Measurements from ENCODE around the gene ZNF787.
A peak's percentile ranks its signal among the peaks of the same experiment; 100 is the strongest.
"Not testable (repeated sequence)": the region's sequence is repeated elsewhere in the genome, so short reads cannot be mapped to it uniquely, and the experiment has no call there.

The ZNF787 gene

DNA sequence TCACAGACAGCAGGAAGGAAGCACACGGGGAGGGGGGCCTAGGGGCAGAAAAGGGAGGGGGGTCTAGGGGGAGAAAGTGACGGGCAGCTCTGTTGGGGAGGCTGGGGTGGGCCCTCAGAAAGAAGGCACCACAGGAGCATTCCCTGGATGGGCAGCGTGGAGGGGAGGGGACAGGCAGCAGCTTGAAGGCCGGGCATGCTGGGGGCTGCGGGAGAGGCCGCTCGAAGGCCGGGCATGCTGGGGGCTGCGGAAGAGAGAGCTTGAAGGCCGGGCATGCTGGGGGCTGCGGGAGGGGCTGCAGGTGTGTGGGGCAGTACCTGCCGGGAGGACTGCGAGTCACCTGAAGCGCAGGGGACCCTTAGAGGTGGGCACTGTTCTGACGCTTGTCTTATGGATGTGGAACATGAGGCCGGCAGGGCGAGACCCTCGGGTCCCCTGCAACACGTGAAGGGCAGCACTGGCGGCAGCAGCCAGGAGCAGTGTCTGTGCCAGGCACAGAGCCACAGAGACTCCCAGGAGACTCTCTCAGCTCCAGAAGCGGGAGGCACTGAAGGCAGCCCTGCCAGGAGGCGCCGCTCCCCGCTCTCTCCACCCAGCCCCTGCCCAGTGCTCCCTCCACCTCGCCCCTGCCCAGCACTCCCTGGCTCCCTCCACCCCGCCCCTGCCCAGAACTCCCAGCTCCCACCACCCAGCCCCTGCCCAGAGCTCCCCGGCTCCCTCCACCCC lies 13.3 kb downstream of the ZNF787 start:
- no peak for TF ChIP-seq CTCF (IDR thresholded peaks at IDR 0.05; ENCODE audit: borderline replicate concordance, control extremely low read depth, extremely low read depth, insufficient read depth, missing control alignments)
- no peak for DNase-seq (ENCODE audit: low spot score)
- in situ Hi-C loops (cut with MboI; ENCODE audit: low sequenced_read_pairs, unreplicated experiment): no loop called here

GRCh38 chr19:56106993-56107392 lies 14.1 kb downstream of the ZNF787 start:
- in situ Hi-C loops (cut with MboI; ENCODE audit: low sequenced_read_pairs, unreplicated experiment): no loop called here
- TF ChIP-seq CTCF (IDR thresholded peaks at IDR 0.05; ENCODE audit: borderline replicate concordance, control extremely low read depth, extremely low read depth, insufficient read depth, missing control alignments): no peak
- DNase-seq (ENCODE audit: low spot score): no peak

- in situ Hi-C loops (cut with MboI; ENCODE audit: low sequenced_read_pairs, unreplicated experiment): no loop called here
- DNase-seq (ENCODE audit: low spot score): no peak
- TF ChIP-seq CTCF (IDR thresholded peaks at IDR 0.05; ENCODE audit: borderline replicate concordance, control extremely low read depth, extremely low read depth, insufficient read depth, missing control alignments): no peak
Observed at GRCh38 chr19:56106397-56106849, 14.7 kb downstream of the ZNF787 start.

GRCh38 chr19:56105831-56106396 lies 15.2 kb downstream of the ZNF787 start:
- DNase-seq (ENCODE audit: low spot score); in situ Hi-C loops (cut with MboI; ENCODE audit: low sequenced_read_pairs, unreplicated experiment): not testable (repeated sequence)

GRCh38 chr19:56105090-56105701 lies 15.9 kb downstream of the ZNF787 start:
- peak; percentile 68 for DNase-seq (ENCODE audit: low spot score)

GRCh38 chr19:56104423-56104822 lies 16.7 kb downstream of the ZNF787 start:
- no peak for TF ChIP-seq CTCF (IDR thresholded peaks at IDR 0.05; ENCODE audit: borderline replicate concordance, control extremely low read depth, extremely low read depth, insufficient read depth, missing control alignments)
- DNase-seq (ENCODE audit: low spot score): no peak
- in situ Hi-C loops (cut with MboI; ENCODE audit: low sequenced_read_pairs, unreplicated experiment): no loop called here

More at GRCh38 chr19:56105090-56105701, 15.9 kb downstream of the ZNF787 start:
- in situ Hi-C loops (cut with MboI; ENCODE audit: low sequenced_read_pairs, unreplicated experiment): no loop called here
- peak; percentile 77 for TF ChIP-seq CTCF (IDR thresholded peaks at IDR 0.05; ENCODE audit: borderline replicate concordance, control extremely low read depth, extremely low read depth, insufficient read depth, missing control alignments)
